Measurements from ENCODE around the gene TNNC2.

Gene TNNC2

DNA sequence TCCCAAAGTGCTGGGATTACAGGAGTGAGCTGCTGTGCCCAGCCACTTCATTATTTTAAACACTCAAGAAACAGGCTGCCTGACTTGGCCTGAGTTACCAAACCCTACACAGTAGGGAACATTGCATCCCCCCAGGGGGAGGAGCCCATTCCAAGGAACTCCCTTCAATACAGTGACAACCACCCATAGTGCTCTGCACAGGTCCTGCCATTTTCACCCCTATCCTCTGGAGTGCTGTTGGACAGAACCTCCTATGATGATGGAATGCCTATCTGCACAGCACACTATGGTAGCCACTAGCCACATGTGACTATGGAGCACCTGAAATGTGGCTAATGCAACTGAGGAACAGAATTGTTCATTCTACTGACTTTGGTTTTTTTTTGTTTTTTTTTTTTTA, 18.3 kb upstream of the TNNC2 start:
- H3K27ac ChIP-seq (ENCODE audit: low read depth, low read length): no peak overlapping the region
- peaks cover 75% of the 10 kb centered on the region for H3K36me3 ChIP-seq (ENCODE audit: control insufficient read depth, insufficient read depth, low read length)
- H3K9me3 ChIP-seq (ENCODE audit: control insufficient read depth, insufficient read depth, low read depth, low read length): no peaks in the 10 kb centered on the region
- H3K4me1 ChIP-seq (ENCODE audit: control insufficient read depth, insufficient read depth, low read length): no peaks in the 10 kb centered on the region
- H3K9ac ChIP-seq (ENCODE audit: low read length): no peak overlapping the region
- no peaks in the 10 kb centered on the region for H3K27me3 ChIP-seq (ENCODE audit: control insufficient read depth, insufficient read depth, low read length)
- H3K4me3 ChIP-seq (ENCODE audit: low read depth, low read length): no peak overlapping the region

DNA sequence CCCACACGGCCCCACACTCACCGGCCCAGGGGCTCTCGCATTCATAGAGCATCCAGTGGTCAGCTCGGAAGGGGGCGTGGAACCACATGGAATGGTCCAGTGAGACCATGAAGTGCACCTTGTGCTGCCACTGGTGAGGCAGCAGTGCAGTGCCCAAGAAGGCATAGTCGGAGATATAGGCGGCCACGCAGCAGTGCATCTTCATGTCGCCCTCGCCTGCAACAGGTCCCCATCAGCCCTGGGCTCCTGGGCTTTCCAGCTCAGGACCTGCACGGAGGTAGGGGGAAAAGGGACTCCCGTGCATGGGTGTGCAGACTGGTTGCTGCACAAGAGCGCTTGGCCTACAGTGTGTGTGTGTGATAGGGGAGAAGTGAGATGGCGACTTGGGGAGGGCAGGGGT, 16.4 kb upstream of the TNNC2 start:
- Histone ChIP-seq H3K9me3 (ENCODE audit: control insufficient read depth, insufficient read depth, low read depth, low read length) (no peaks in the 10 kb centered on the region), H3K4me1 (ENCODE audit: control insufficient read depth, insufficient read depth, low read length) (no peaks in the 10 kb centered on the region)

DNA sequence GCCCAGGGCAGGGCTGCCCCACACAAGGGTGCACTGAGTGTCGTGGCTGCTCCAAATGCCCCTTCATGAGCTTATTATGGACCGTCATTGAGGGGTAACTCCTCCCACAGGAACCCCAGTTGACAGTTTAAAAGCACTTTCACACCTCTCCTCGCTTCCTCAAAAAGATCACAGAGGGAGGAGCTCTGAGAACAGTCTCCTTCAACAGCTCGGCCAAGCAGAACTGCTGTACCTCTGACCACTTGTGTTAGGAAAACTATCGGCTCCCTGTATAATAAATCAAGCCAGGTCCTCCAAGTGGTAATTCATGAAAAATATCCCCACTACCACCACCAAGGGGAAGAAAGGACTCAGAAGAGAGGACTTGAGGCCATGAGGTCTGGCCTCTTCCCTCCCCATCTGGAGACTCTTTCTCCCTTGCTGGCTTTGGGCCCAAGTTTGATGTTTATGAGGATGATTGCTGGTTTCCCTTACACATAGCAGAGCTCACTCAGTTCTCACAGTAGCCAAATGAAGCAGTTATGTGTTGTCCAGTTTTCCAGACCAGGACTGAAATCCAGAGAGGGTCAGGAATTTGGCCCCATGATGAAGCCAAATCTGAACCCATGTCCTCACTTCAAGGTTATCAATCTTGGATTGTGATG, 15.2 kb upstream of the TNNC2 start:
- Histone ChIP-seq H3K9ac (ENCODE audit: low read length) (no peak overlapping the region), H3K27me3 (ENCODE audit: control insufficient read depth, insufficient read depth, low read length) (no peaks in the 10 kb centered on the region), H3K36me3 (ENCODE audit: control insufficient read depth, insufficient read depth, low read length) (peaks cover 79% of the 10 kb centered on the region), H3K27ac (ENCODE audit: low read depth, low read length) (no peak overlapping the region), H3K9me3 (ENCODE audit: control insufficient read depth, insufficient read depth, low read depth, low read length) (no peaks in the 10 kb centered on the region), H3K4me3 (ENCODE audit: low read depth, low read length) (no peak overlapping the region), H3K4me1 (ENCODE audit: control insufficient read depth, insufficient read depth, low read length) (no peaks in the 10 kb centered on the region)

More for the DNA sequence above, 16.4 kb upstream of the TNNC2 start:
- no peak overlapping the region for H3K27ac ChIP-seq (ENCODE audit: low read depth, low read length)
- peaks cover 76% of the 10 kb centered on the region for H3K36me3 ChIP-seq (ENCODE audit: control insufficient read depth, insufficient read depth, low read length)
- H3K4me3 ChIP-seq (ENCODE audit: low read depth, low read length): no peak overlapping the region
- no peaks in the 10 kb centered on the region for H3K27me3 ChIP-seq (ENCODE audit: control insufficient read depth, insufficient read depth, low read length)
- H3K9ac ChIP-seq (ENCODE audit: low read length): no peak overlapping the region

DNA sequence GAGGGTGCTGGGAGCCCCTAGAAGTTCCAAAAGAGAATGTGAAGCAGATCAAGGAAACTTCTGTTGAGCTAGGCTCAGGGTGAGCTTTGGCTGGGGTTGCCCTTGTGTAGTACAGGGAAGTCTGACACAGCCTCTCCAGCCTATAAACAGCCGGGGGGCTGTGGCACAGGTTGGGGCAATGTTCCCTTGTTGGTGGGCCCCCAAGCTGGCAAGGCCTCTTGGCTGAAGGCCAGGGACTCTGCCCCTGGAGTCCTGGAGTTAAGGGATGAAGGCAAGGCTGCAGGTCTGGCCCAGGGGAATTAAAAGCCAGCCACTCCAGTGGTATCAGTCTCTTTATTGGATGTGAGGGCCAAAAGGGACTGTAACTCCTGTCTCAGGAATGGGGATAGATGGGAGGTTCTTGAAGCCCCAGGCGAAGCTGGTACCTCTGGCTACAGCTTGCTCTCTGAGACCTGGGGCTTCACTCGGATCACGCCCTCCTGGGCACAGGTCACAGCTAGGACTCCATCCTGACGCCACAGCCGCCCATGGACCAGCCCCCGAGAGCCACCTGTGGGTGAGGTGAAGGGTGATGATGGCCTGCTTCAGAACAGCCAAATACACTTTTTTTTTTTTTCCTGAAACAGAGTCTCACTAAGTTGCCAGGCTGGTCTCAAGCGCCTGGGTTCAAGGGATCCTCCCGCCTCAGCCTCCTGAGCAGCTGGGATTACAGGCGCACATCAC, 14.5 kb upstream of the TNNC2 start:
- no peak overlapping the region for H3K27ac ChIP-seq (ENCODE audit: low read depth, low read length)
- H3K9ac ChIP-seq (ENCODE audit: low read length): no peak overlapping the region
- peaks cover 77% of the 10 kb centered on the region for H3K36me3 ChIP-seq (ENCODE audit: control insufficient read depth, insufficient read depth, low read length)
- H3K27me3 ChIP-seq (ENCODE audit: control insufficient read depth, insufficient read depth, low read length): no peaks in the 10 kb centered on the region
- no peak overlapping the region for H3K4me3 ChIP-seq (ENCODE audit: low read depth, low read length)
- no peaks in the 10 kb centered on the region for H3K4me1 ChIP-seq (ENCODE audit: control insufficient read depth, insufficient read depth, low read length)
- no peaks in the 10 kb centered on the region for H3K9me3 ChIP-seq (ENCODE audit: control insufficient read depth, insufficient read depth, low read depth, low read length)

DNA sequence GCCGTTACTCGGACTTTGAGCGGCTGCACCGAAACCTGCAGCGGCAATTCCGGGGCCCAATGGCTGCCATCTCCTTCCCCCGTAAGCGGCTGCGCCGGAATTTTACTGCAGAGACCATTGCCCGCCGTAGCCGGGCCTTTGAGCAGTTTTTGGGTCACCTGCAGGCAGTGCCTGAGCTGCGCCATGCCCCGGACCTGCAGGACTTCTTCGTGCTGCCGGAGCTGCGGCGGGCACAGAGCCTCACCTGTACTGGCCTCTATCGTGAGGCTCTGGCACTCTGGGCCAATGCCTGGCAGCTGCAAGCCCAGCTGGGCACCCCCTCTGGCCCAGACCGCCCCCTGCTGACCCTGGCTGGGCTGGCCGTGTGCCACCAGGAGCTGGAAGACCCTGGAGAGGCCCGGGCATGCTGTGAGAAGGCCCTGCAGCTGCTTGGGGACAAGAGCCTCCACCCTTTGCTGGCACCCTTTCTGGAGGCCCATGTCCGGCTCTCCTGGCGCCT, 13.6 kb upstream of the TNNC2 start:
- Histone ChIP-seq H3K27ac (ENCODE audit: low read depth, low read length) (no peak overlapping the region), H3K4me1 (ENCODE audit: control insufficient read depth, insufficient read depth, low read length) (peaks cover 2% of the 10 kb centered on the region; the same call in 1 of the 2 replicates), H3K4me3 (ENCODE audit: low read depth, low read length) (no peak overlapping the region), H3K9ac (ENCODE audit: low read length) (no peak overlapping the region), H3K36me3 (ENCODE audit: control insufficient read depth, insufficient read depth, low read length) (peaks cover 74% of the 10 kb centered on the region), H3K27me3 (ENCODE audit: control insufficient read depth, insufficient read depth, low read length) (no peaks in the 10 kb centered on the region), H3K9me3 (ENCODE audit: control insufficient read depth, insufficient read depth, low read depth, low read length) (no peaks in the 10 kb centered on the region)

DNA sequence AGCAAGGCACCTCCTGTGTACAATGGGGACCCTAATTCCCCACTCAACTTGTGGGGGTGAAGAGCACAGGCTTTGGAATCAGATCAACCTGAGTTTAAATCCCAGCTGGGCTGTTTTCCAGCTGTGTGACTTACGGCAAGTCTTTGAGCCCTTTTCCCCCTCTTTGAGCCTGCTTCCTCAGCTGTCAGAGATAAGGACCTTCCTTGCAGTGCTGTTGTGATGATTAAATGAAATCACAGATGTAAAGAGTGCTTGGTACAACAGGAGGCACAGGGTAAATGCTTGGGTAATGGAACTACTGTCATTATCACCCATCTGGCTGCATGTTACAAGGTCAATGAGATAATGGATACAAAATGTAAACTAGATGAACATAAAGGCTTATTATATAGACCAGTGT, 9.7 kb upstream of the TNNC2 start:
- no peak overlapping the region for H3K9ac ChIP-seq (ENCODE audit: low read length)

DNA sequence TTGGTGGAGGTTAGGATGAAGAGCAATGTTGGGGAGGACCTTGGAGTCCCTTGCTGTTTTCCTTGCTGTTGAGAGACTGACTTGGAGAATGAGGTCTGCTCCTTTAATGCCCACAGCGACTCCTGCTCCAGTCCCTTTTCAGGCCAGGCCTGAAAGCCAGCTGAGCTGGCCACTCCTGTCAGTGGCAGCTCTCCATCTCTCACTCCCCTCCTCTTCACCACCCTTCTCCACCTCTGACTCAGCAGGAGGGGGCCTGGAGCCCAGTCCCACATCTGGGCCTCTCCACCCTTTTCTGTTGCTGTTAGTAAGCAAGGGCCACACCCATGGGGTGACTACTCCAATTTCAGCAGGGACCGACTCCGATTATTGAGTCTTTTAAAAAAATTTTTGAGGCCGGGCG, 8.7 kb upstream of the TNNC2 start:
- H3K27me3 ChIP-seq (ENCODE audit: control insufficient read depth, insufficient read depth, low read length): no peaks in the 10 kb centered on the region
- no peak overlapping the region for H3K27ac ChIP-seq (ENCODE audit: low read depth, low read length)
- H3K9ac ChIP-seq (ENCODE audit: low read length): no peak overlapping the region
- no peaks in the 10 kb centered on the region for H3K9me3 ChIP-seq (ENCODE audit: control insufficient read depth, insufficient read depth, low read depth, low read length)
- H3K36me3 ChIP-seq (ENCODE audit: control insufficient read depth, insufficient read depth, low read length): peaks cover 34% of the 10 kb centered on the region
- 0 out of 2 replicates have a peak overlapping the region, but pooled peaks have one; percentile 1 for H3K4me3 ChIP-seq (ENCODE audit: low read depth, low read length)
- peaks cover 22% of the 10 kb centered on the region for H3K4me1 ChIP-seq (ENCODE audit: control insufficient read depth, insufficient read depth, low read length)

More for the DNA sequence above, 9.7 kb upstream of the TNNC2 start:
- Histone ChIP-seq H3K27me3 (ENCODE audit: control insufficient read depth, insufficient read depth, low read length) (no peaks in the 10 kb centered on the region), H3K4me3 (ENCODE audit: low read depth, low read length) (no peak overlapping the region), H3K27ac (ENCODE audit: low read depth, low read length) (no peak overlapping the region), H3K9me3 (ENCODE audit: control insufficient read depth, insufficient read depth, low read depth, low read length) (no peaks in the 10 kb centered on the region), H3K36me3 (ENCODE audit: control insufficient read depth, insufficient read depth, low read length) (peaks cover 44% of the 10 kb centered on the region), H3K4me1 (ENCODE audit: control insufficient read depth, insufficient read depth, low read length) (peaks cover 22% of the 10 kb centered on the region)

DNA sequence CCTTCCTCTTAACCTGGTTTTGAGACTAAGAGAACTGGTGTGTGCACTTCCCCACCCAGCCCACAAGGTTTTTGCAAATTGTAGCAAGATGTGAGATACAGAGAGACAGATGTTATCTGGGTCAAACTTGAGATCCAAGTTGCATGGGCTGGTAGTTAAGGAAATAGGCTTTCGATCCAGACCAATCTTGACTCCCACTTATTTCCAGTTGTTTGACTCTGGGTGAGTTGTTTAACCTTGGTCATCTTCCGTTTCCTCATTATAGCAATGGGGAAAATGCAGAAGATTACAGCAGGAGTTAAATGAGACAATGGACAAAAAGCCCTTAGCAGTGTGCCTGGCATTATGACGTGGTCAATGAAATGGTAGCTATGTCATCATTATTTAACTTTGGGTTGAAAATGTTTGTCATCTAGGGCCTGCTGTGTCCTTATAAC, 8.2 kb upstream of the TNNC2 start:
- H3K27ac ChIP-seq (ENCODE audit: low read depth, low read length): no peak overlapping the region
- peaks cover 22% of the 10 kb centered on the region for H3K4me1 ChIP-seq (ENCODE audit: control insufficient read depth, insufficient read depth, low read length)
- 0 out of 2 replicates have a peak overlapping the region, but pooled peaks have one; percentile 1 for H3K4me3 ChIP-seq (ENCODE audit: low read depth, low read length)
- H3K27me3 ChIP-seq (ENCODE audit: control insufficient read depth, insufficient read depth, low read length): no peaks in the 10 kb centered on the region
- no peak overlapping the region for H3K9ac ChIP-seq (ENCODE audit: low read length)
- no peaks in the 10 kb centered on the region for H3K9me3 ChIP-seq (ENCODE audit: control insufficient read depth, insufficient read depth, low read depth, low read length)
- H3K36me3 ChIP-seq (ENCODE audit: control insufficient read depth, insufficient read depth, low read length): peaks cover 29% of the 10 kb centered on the region

DNA sequence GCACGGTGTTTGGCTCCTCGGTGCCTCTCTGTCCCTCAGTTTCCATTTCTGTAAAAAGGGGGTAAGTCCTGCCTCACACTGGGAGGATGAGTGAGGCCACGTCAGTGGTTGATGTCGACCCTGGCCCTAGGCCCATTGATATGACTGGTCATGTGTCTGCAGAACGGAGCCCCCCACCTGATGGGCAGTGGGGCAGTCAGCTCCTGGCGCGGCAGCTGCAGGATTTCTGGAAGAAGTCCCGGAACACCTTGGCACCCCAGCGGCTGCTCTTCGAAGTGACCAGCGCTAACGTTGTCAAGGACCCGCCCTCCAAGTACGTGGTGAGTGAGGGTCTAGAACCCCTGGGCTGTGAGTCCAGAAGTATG, 7.7 kb upstream of the TNNC2 start:
- Histone ChIP-seq H3K4me1 (ENCODE audit: control insufficient read depth, insufficient read depth, low read length) (peaks cover 22% of the 10 kb centered on the region), H3K9me3 (ENCODE audit: control insufficient read depth, insufficient read depth, low read depth, low read length) (no peaks in the 10 kb centered on the region), H3K36me3 (ENCODE audit: control insufficient read depth, insufficient read depth, low read length) (peaks cover 23% of the 10 kb centered on the region; the same call in 1 of the 2 replicates), H3K9ac (ENCODE audit: low read length) (no peak overlapping the region), H3K4me3 (ENCODE audit: low read depth, low read length) (peak overlapping the region; percentile 70), H3K27ac (ENCODE audit: low read depth, low read length) (no peak overlapping the region), H3K27me3 (ENCODE audit: control insufficient read depth, insufficient read depth, low read length) (no peaks in the 10 kb centered on the region)

DNA sequence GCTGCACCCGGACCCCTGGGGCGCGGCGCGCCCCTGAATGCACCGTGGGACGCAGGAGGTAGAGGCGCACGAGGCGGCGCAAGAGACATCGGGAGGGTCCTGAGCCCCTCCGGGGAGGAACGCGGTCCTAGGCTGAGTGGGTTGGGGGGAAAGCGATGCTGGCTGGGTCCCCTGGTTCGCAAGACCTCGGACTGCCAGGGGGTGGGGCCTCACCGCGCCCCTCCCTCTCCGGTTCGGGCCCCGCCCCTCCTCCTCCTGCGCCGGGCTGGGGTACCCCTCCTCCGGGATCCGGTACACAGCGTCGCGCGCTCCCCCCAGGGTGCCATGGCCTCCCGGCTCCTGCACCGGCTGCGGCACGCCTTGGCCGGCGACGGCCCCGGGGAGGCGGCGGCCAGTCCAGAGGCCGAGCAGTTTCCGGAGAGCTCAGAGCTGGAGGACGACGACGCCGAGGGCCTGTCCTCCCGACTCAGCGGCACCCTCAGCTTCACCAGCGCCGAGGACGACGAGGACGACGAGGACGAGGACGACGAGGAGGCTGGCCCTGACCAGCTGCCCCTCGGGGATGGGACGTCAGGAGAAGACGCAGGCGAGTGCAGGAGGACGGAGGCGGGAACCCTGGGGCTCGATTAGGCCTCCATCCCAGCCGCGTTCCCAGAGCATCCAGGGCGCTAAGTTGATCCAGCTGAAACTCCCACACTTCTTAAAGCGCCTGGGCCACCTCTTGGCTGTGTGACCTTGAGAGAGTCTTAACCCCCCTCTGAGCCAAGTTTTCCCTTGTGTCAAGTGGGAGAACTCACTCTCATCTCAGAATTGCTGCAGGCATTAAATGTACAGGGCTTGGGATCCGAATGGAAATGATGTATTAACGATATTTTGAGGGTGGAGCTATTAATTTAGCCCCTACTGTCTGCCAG, 7.0 kb upstream of the TNNC2 start:
- Histone ChIP-seq H3K4me3 (ENCODE audit: low read depth, low read length) (peak overlapping the region; percentile 70), H3K9me3 (ENCODE audit: control insufficient read depth, insufficient read depth, low read depth, low read length) (no peaks in the 10 kb centered on the region), H3K27ac (ENCODE audit: low read depth, low read length) (peak overlapping the region; percentile 33; the same call in 1 of the 2 replicates), H3K9ac (ENCODE audit: low read length) (peak overlapping the region; percentile 47), H3K27me3 (ENCODE audit: control insufficient read depth, insufficient read depth, low read length) (no peaks in the 10 kb centered on the region), H3K36me3 (ENCODE audit: control insufficient read depth, insufficient read depth, low read length) (peaks cover 22% of the 10 kb centered on the region; the same call in 1 of the 2 replicates), H3K4me1 (ENCODE audit: control insufficient read depth, insufficient read depth, low read length) (peaks cover 22% of the 10 kb centered on the region)

Data from HUES6 (cell line).